Measurements from ENCODE around the gene SAMD4A. TPM values are rescaled to one million over a fixed set of nuclear protein-coding genes. Genes with fewer than 3 reads are reported as not detected.

The SAMD4A gene
- total RNA-seq, 2 donors from 2014 or later, result 1.9 to 8.0 TPM

GRCh38 chr14:54600717-54601109, 33.8 kb downstream of the SAMD4A start:
- Histone ChIP-seq H3K9me3 (ENCODE audit: control insufficient read depth, low read length) (no peaks in the 10 kb centered on the region), H3K27me3 (ENCODE audit: control insufficient read depth, insufficient read depth, low read length, poor library complexity, severe bottlenecking) (no peaks in the 10 kb centered on the region), H3K27ac (ENCODE audit: low read depth, low read length) (no peak overlapping the region), H3K4me1 (ENCODE audit: control insufficient read depth, insufficient read depth, low read length) (no peaks in the 10 kb centered on the region), H3K36me3 (ENCODE audit: control insufficient read depth, insufficient read depth, low read length) (no peaks in the 10 kb centered on the region), H3K9ac (ENCODE audit: extremely low read depth, low read length, poor library complexity, severe bottlenecking) (no peak overlapping the region), H3K4me3 (ENCODE audit: low read length) (no peak overlapping the region)
- TF ChIP-seq CTCF (conservative IDR thresholded peaks at IDR 0.05), result no peak
- no peak overlapping the region for H3K4me3 Mint-ChIP-seq
- WGBS, 2 experiments (ENCODE audit: insufficient coverage in 1 of 2, insufficient read length in 1 of 2), result 87 to 93% methylated on average over 3 of the region's 3 CpGs
- H3K27ac Mint-ChIP-seq, result no peak overlapping the region
- H3K27me3 Mint-ChIP-seq (ENCODE audit: insufficient read depth), result no peaks in the 10 kb centered on the region
- H3K9me3 Mint-ChIP-seq, result no peaks in the 10 kb centered on the region
- H3K36me3 Mint-ChIP-seq (ENCODE audit: low read depth), result no peaks in the 10 kb centered on the region
- DNase-seq, result no peak
- no peaks in the 10 kb centered on the region for H3K4me1 Mint-ChIP-seq

- 89 to 100% methylated on average over 1 of the region's 1 CpG for WGBS, 2 experiments (ENCODE audit: insufficient coverage in 1 of 2, insufficient read length in 1 of 2)
- H3K4me3 ChIP-seq (ENCODE audit: low read length), result no peak overlapping the region
- Mint-ChIP-seq H3K4me3 (no peak overlapping the region), H3K4me1 (no peaks in the 10 kb centered on the region), H3K27ac (no peak overlapping the region), H3K9me3 (no peaks in the 10 kb centered on the region), H3K36me3 (ENCODE audit: low read depth) (no peaks in the 10 kb centered on the region), H3K27me3 (ENCODE audit: insufficient read depth) (no peaks in the 10 kb centered on the region)
- H3K27me3 ChIP-seq (ENCODE audit: control insufficient read depth, insufficient read depth, low read length, poor library complexity, severe bottlenecking), result no peaks in the 10 kb centered on the region
- TF ChIP-seq CTCF (conservative IDR thresholded peaks at IDR 0.05), result no peak
- H3K27ac ChIP-seq (ENCODE audit: low read depth, low read length), result no peak overlapping the region
- no peak overlapping the region for H3K9ac ChIP-seq (ENCODE audit: extremely low read depth, low read length, poor library complexity, severe bottlenecking)
- H3K36me3 ChIP-seq (ENCODE audit: control insufficient read depth, insufficient read depth, low read length), result no peaks in the 10 kb centered on the region
- H3K9me3 ChIP-seq (ENCODE audit: control insufficient read depth, low read length), result no peaks in the 10 kb centered on the region
- DNase-seq, result no peak
- no peaks in the 10 kb centered on the region for H3K4me1 ChIP-seq (ENCODE audit: control insufficient read depth, insufficient read depth, low read length)
Measured at GRCh38 chr14:54603362-54603761, 36.4 kb downstream of the SAMD4A start.

GRCh38 chr14:54606178-54606577, 39.2 kb downstream of the SAMD4A start:
- WGBS, 2 experiments (ENCODE audit: insufficient coverage in 1 of 2, insufficient read length in 1 of 2), result 82 to 100% methylated on average over 1 to 10 of the region's 10 CpGs
- Histone ChIP-seq H3K4me3 (ENCODE audit: low read length) (no peak overlapping the region), H3K27ac (ENCODE audit: low read depth, low read length) (no peak overlapping the region), H3K9me3 (ENCODE audit: control insufficient read depth, low read length) (no peaks in the 10 kb centered on the region), H3K9ac (ENCODE audit: extremely low read depth, low read length, poor library complexity, severe bottlenecking) (no peak overlapping the region), H3K27me3 (ENCODE audit: control insufficient read depth, insufficient read depth, low read length, poor library complexity, severe bottlenecking) (no peaks in the 10 kb centered on the region), H3K36me3 (ENCODE audit: control insufficient read depth, insufficient read depth, low read length) (no peaks in the 10 kb centered on the region), H3K4me1 (ENCODE audit: control insufficient read depth, insufficient read depth, low read length) (no peaks in the 10 kb centered on the region)
- H3K4me1 Mint-ChIP-seq, result no peaks in the 10 kb centered on the region
- no peaks in the 10 kb centered on the region for H3K27me3 Mint-ChIP-seq (ENCODE audit: insufficient read depth)
- no peaks in the 10 kb centered on the region for H3K9me3 Mint-ChIP-seq
- H3K27ac Mint-ChIP-seq, result peak overlapping the region; percentile 56
- no peak for TF ChIP-seq CTCF (conservative IDR thresholded peaks at IDR 0.05)
- H3K36me3 Mint-ChIP-seq (ENCODE audit: low read depth), result no peaks in the 10 kb centered on the region
- H3K4me3 Mint-ChIP-seq, result no peak overlapping the region
- peak; percentile 78 for DNase-seq
